Common myeloid progenitor, CD34-positive (primary cell): ENCODE measurements around the gene APLF.

Experiments used
- CTCF ChIA-PET: fragments of 350-600 bp; sonication (Branson Sonifier 250); formaldehyde crosslinking; loops from one replicate; lab custom pipeline; 2021; ENCODE audit warnings: antibody characterized with exemption; lab: Charles Lee
- POLR2A ChIA-PET: fragments of 350-600 bp; sonication (Branson Sonifier 250); formaldehyde crosslinking; loops from one replicate; lab custom pipeline; 2021; ENCODE audit warnings: antibody characterized with exemption; lab: Charles Lee
- DNase-seq, 3 donors: peaks; one replicate each; pipeline versions ENCODE4 v3.0.0 to v3.0.0-alpha.2; 2013
- H3K27ac ChIP-seq, 2 experiments: 1 replicate in 1 of 2; 2 replicates in 1 of 2; pipeline ENCODE4 v1.7.0; 2013; ENCODE audit warnings: inconsistent platforms in 2 of 2, low read length in 2 of 2, mild to moderate bottlenecking in 2 of 2, low read depth in 1 of 2, moderate library complexity in 1 of 2; ENCODE audit not compliant: severe bottlenecking in 2 of 2, insufficient read depth in 1 of 2, poor library complexity in 1 of 2
- H3K27me3 ChIP-seq, 5 experiments: replicated peaks in 2 of 5; 1 replicate in 3 of 5; 2 replicates in 2 of 5; pipeline versions ENCODE4 v1.6.1 to v1.7.0; 2013; ENCODE audit warnings: low read length in 4 of 5, mild to moderate bottlenecking in 2 of 5, moderate library complexity in 2 of 5, inconsistent platforms in 1 of 5; ENCODE audit not compliant: insufficient read depth in 5 of 5, control insufficient read depth in 4 of 5
- H3K36me3 ChIP-seq, 4 experiments: 1 replicate in 2 of 4; 2 replicates in 2 of 4; pipeline versions ENCODE4 v1.6.1 to v1.7.0; 2013; ENCODE audit warnings: low read length in 3 of 4, control low read depth in 1 of 4, mild to moderate bottlenecking in 1 of 4; ENCODE audit not compliant: control insufficient read depth in 4 of 4, insufficient read depth in 4 of 4
- H3K4me1 ChIP-seq, 4 experiments: 1 replicate in 3 of 4; 2 replicates in 1 of 4; pipeline versions ENCODE4 v1.6.1 to v1.7.1; 2013; ENCODE audit warnings: low read length in 3 of 4, mild to moderate bottlenecking in 3 of 4, control low read depth in 1 of 4, inconsistent platforms in 1 of 4, moderate library complexity in 1 of 4; ENCODE audit not compliant: control insufficient read depth in 4 of 4, insufficient read depth in 4 of 4; ENCODE audit errors: control extremely low read depth in 1 of 4
- H3K4me3 ChIP-seq, 7 experiments: 1 replicate in 4 of 7; 2 replicates in 3 of 7; pipeline versions ENCODE4 v1.5.1 to v1.7.0; 2013; ENCODE audit warnings: mild to moderate bottlenecking in 7 of 7, low read length in 6 of 7, moderate library complexity in 6 of 7, inconsistent platforms in 2 of 7, low read depth in 2 of 7, control low read depth in 1 of 7; ENCODE audit not compliant: insufficient read depth in 4 of 7, control insufficient read depth in 1 of 7; ENCODE audit errors: extremely low read depth in 1 of 7
- H3K9me3 ChIP-seq, 5 experiments: 1 replicate in 4 of 5; 2 replicates in 1 of 5; pipeline versions ENCODE4 v1.6.1 to v1.7.1; 2013; ENCODE audit warnings: low read length in 4 of 5, mild to moderate bottlenecking in 2 of 5, inconsistent platforms in 1 of 5, low read depth in 1 of 5, moderate library complexity in 1 of 5; ENCODE audit not compliant: control insufficient read depth in 4 of 5, insufficient read depth in 2 of 5; ENCODE audit errors: control extremely low read depth in 1 of 5
- WGBS: methylation state at CpG from one replicate; pipeline ENCODE4 v1.1.5; 2013; ENCODE audit not compliant: insufficient coverage; 5-methylcytosine and 5-hydroxymethylcytosine counted together

APLF gene

DNA sequence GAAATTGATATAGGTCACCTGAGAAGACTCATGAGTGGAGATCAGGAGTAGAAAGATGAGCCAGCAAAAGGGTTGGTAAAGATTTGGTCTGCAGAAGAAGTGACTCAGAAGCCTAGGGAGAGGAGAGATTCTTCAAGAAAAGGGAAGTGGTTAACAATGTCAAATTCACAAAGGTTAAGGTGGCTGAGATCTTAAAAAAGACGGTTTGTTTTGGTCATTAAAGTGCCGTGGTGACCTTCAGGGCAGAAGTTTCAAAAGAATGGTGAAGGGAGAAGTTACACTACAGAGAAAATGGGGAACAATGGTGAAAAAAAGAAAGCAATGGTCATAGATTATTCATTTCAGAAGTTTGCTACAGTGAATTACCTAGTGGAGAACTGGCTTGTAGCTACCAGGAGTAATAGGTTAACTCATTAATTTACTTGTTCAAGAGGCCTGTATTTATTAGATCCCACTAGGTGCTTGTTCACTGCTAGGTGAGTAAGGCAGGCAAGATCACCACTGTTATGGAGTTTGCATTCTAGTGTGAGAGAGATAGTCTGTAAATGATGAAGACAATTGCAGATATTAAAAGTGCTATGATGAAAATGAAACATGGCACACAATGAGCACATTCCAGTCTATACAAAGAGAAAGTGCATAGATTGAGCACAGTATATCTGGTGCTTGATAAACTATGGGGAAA lies 43.3 kb upstream of the APLF start:
- WGBS, result 0% methylated on average over 2 of the region's 2 CpGs
- peaks cover 15 to 38% (median 33%) of the 10 kb centered on the region in 4 experiments for H3K4me1 ChIP-seq
- H3K36me3 ChIP-seq, result no peaks in the 10 kb centered on the region
- H3K9me3 ChIP-seq, result no peaks in the 10 kb centered on the region
- DNase-seq, result peak; percentile 48 to 94 (median 92)
- ChIA-PET CTCF (interaction anchor here (0.8 to 1.9 kb wide), 4 partner anchors 8 to 20 kb away, joined by 3 to 7 read pairs (median 3); no protein-coding TSS in a partner anchor), POLR2A (no interaction called here)
- peak overlapping the region in 1 of 7 experiments; percentile 7 for H3K4me3 ChIP-seq
- no peaks in the 10 kb centered on the region for H3K27me3 ChIP-seq
- H3K27ac ChIP-seq, result no peak overlapping the region

DNA sequence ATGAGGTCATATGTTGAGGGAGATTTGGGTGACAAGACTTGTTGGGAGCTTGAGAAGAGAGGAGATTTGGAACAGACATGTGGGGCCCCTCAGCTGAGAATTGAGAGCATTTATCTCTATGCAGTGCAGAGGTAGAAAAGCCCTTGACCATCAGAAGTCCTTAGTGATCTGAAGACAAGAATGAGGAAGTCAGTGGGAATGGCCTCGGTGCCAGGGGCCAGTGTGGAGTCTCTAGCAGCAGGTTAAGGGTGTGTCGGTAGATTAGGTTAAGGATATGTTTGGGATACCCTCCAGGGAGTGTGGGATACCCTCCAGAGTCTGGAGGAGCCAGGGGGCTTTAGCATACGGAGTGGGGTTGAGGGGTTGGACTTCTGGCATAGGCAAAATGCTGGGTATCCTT lies 41.9 kb upstream of the APLF start:
- Histone ChIP-seq H3K4me1 (peaks cover 12 to 29% (median 25%) of the 10 kb centered on the region in 4 experiments), H3K36me3 (no peaks in the 10 kb centered on the region), H3K27ac (no peak overlapping the region), H3K9me3 (no peaks in the 10 kb centered on the region), H3K4me3 (no peak overlapping the region), H3K27me3 (no peaks in the 10 kb centered on the region)
- WGBS, result 90% methylated on average over 2 of the region's 3 CpGs
- POLR2A ChIA-PET, result no interaction called here
- no peak for DNase-seq
- CTCF ChIA-PET, result interaction anchor here (1.8 to 1.9 kb wide), 2 partner anchors 10 to 12 kb away, joined by 4 to 7 read pairs; no protein-coding TSS in a partner anchor

GRCh38 chr2:68426446-68426845 lies 40.9 kb upstream of the APLF start:
- Histone ChIP-seq H3K36me3 (no peaks in the 10 kb centered on the region), H3K27me3 (no peaks in the 10 kb centered on the region), H3K4me1 (peaks cover 12 to 26% (median 22%) of the 10 kb centered on the region in 4 experiments), H3K9me3 (no peaks in the 10 kb centered on the region), H3K4me3 (no peak overlapping the region), H3K27ac (no peak overlapping the region)
- WGBS, result no CpG with 5 or more reads among the region's 1 CpG
- ChIA-PET POLR2A (interaction anchor here (0.6 kb wide), 1 partner anchor 245 kb away, joined by 4 read pairs; no protein-coding TSS in a partner anchor), CTCF (interaction anchor here (1.0 to 7.6 kb wide), 3 partner anchors 11 to 27 kb away, joined by 3 to 52 read pairs (median 4); no protein-coding TSS in a partner anchor)
- DNase-seq, result no peak

DNA sequence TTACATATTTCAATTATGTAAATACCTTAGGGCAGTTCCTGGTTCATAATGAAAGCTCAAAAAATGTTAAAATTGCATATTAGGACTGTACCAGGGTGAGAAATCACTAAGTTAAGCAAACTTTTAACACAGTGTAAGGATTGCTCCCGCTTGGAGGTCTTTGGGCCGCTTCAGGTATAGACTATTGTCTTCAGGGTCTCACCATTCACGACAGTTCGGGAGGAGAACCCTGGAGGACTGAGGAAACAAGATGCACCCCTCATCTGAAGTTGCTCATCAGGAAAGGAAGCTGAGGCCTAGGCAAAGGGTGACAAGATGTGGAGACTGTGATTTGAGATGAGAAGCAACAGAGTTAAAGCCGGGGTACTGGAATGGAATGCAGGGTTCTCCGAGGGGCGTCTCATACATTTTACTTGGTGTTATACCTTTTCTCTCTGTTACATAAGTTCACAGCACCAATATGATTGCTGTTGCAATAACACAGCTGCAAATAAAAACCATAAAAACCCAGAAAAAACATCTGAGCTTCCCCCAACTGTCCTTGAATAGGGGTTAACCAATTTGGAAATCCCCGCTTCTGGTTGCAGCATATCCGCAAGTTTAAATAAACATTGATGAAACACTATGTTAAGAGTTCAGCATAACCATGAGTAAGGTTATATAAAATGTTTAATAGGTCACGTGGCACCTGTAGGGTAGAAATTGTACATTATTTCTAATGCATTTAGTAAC lies 40.4 kb upstream of the APLF start:
- Histone ChIP-seq H3K9me3 (no peaks in the 10 kb centered on the region), H3K4me3 (no peak overlapping the region), H3K4me1 (peaks cover 12 to 26% (median 22%) of the 10 kb centered on the region in 4 experiments), H3K36me3 (no peaks in the 10 kb centered on the region), H3K27ac (no peak overlapping the region), H3K27me3 (no peaks in the 10 kb centered on the region)
- ChIA-PET CTCF (interaction anchor here (1.0 to 7.6 kb wide), 3 partner anchors 14 to 61 kb away, joined by 3 to 52 read pairs (median 3); no protein-coding TSS in a partner anchor), POLR2A (interaction anchor here (0.6 kb wide), 1 partner anchor 246 kb away, joined by 4 read pairs; no protein-coding TSS in a partner anchor)
- peak in 2 of 3 donors; percentile 63 to 75 for DNase-seq
- WGBS, result 99% methylated on average over 7 of the region's 10 CpGs

- no peaks in the 10 kb centered on the region for H3K27me3 ChIP-seq
- no peaks in the 10 kb centered on the region for H3K36me3 ChIP-seq
- no peak overlapping the region for H3K4me3 ChIP-seq
- POLR2A ChIA-PET, result no interaction called here
- peaks cover 0 to 3% (median 0%) of the 10 kb centered on the region in 5 experiments for H3K9me3 ChIP-seq
- H3K4me1 ChIP-seq, result peaks cover 12 to 26% (median 22%) of the 10 kb centered on the region in 4 experiments
- DNase-seq, result no peak
- H3K27ac ChIP-seq, result no peak overlapping the region
- CTCF ChIA-PET, result interaction anchor here (0.8 to 7.6 kb wide), 6 partner anchors 8 to 135 kb away, joined by 3 to 52 read pairs (median 3); no protein-coding TSS in a partner anchor
- 92% methylated on average over 2 of the region's 4 CpGs for WGBS
Measured at GRCh38 chr2:68428126-68428525, 39.3 kb upstream of the APLF start.

- CTCF ChIA-PET, result interaction anchor here (0.8 to 7.6 kb wide), 8 partner anchors 8 to 136 kb away, joined by 3 to 52 read pairs (median 3); no protein-coding TSS in a partner anchor
- no peak overlapping the region for H3K4me3 ChIP-seq
- peaks cover 0 to 3% (median 0%) of the 10 kb centered on the region in 5 experiments for H3K9me3 ChIP-seq
- no peak for DNase-seq
- no peaks in the 10 kb centered on the region for H3K36me3 ChIP-seq
- peaks cover 12 to 23% (median 18%) of the 10 kb centered on the region in 4 experiments for H3K4me1 ChIP-seq
- no peaks in the 10 kb centered on the region for H3K27me3 ChIP-seq
- POLR2A ChIA-PET, result no interaction called here
- 80% methylated on average over 1 of the region's 1 CpG for WGBS
- H3K27ac ChIP-seq, result no peak overlapping the region
Measured at GRCh38 chr2:68428746-68429145, 38.6 kb upstream of the APLF start.
